Kidney epithelial cell (primary cell): ENCODE results near the gene PANX2. TPM values are rescaled to one million over a fixed set of nuclear protein-coding genes. Genes with fewer than 3 reads are reported as not detected.
"Not testable (repeated sequence)": the region's sequence is repeated elsewhere in the genome, so short reads cannot be mapped to it uniquely, and the experiment has no call there.

Experiments used
- DNase-seq: peaks from one replicate; pipeline ENCODE4 v3.0.0-alpha.2; 2010; ENCODE audit warnings: low read depth
- H3K27me3 ChIP-seq: 2 replicates; pipeline ENCODE4 v1.6.0; 2011; ENCODE audit warnings: low read length; ENCODE audit not compliant: control insufficient read depth, insufficient read depth
- H3K36me3 ChIP-seq: 2 replicates; pipeline ENCODE4 v1.5.1; 2011; ENCODE audit warnings: low read length; ENCODE audit not compliant: control insufficient read depth, insufficient read depth
- H3K4me3 ChIP-seq: 2 replicates; pipeline ENCODE4 v1.5.1; 2011; ENCODE audit warnings: low read depth, mild to moderate bottlenecking, control low read depth, low read length
- total RNA-seq: library from RNA; depleted of rRNA; stranded (reverse); fragments of >200 nt; gene quantifications from 2 replicates; pipeline ENCODE4 v1.2.3, GENCODE V29; 2015
- TF ChIP-seq, protein P1 (sequence below): IDR thresholded peaks from 2 replicates; pipeline ENCODE4 v1.5.1; 2011; ENCODE audit warnings: mild to moderate bottlenecking, moderate library complexity, low read length, control low read depth, inconsistent platforms; ENCODE audit not compliant: insufficient read depth, poor library complexity, severe bottlenecking

Gene PANX2
- total RNA-seq, 1 donor from 2014 or later: 0.33 TPM

DNA sequence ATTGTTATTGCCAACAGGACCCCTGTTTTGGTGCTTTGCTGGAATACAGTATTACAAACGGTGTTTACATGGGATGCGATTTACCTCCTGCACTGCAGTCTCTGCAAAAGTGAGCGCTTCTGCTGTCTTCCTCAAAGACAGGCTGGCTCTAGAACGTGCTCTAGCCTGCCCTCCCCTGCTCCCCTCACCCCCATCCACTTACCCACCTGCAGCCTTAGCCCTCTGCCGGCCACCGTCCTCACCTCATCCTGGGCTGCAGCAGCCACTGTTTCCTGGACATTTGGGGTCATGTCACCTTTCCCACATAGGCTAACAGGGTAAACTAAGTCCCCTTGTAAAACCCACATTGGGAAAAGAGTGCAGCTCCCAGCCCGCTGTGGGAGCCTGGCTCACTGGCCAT is 9.6 kb upstream of the PANX2 start:
- TF ChIP-seq, protein P1, sequence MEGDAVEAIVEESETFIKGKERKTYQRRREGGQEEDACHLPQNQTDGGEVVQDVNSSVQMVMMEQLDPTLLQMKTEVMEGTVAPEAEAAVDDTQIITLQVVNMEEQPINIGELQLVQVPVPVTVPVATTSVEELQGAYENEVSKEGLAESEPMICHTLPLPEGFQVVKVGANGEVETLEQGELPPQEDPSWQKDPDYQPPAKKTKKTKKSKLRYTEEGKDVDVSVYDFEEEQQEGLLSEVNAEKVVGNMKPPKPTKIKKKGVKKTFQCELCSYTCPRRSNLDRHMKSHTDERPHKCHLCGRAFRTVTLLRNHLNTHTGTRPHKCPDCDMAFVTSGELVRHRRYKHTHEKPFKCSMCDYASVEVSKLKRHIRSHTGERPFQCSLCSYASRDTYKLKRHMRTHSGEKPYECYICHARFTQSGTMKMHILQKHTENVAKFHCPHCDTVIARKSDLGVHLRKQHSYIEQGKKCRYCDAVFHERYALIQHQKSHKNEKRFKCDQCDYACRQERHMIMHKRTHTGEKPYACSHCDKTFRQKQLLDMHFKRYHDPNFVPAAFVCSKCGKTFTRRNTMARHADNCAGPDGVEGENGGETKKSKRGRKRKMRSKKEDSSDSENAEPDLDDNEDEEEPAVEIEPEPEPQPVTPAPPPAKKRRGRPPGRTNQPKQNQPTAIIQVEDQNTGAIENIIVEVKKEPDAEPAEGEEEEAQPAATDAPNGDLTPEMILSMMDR: no peak
- Histone ChIP-seq H3K36me3 (no peaks in the 10 kb centered on the region), H3K4me3 (no peak overlapping the region), H3K27me3 (peaks cover 15% of the 10 kb centered on the region)
- no peak for DNase-seq

DNA sequence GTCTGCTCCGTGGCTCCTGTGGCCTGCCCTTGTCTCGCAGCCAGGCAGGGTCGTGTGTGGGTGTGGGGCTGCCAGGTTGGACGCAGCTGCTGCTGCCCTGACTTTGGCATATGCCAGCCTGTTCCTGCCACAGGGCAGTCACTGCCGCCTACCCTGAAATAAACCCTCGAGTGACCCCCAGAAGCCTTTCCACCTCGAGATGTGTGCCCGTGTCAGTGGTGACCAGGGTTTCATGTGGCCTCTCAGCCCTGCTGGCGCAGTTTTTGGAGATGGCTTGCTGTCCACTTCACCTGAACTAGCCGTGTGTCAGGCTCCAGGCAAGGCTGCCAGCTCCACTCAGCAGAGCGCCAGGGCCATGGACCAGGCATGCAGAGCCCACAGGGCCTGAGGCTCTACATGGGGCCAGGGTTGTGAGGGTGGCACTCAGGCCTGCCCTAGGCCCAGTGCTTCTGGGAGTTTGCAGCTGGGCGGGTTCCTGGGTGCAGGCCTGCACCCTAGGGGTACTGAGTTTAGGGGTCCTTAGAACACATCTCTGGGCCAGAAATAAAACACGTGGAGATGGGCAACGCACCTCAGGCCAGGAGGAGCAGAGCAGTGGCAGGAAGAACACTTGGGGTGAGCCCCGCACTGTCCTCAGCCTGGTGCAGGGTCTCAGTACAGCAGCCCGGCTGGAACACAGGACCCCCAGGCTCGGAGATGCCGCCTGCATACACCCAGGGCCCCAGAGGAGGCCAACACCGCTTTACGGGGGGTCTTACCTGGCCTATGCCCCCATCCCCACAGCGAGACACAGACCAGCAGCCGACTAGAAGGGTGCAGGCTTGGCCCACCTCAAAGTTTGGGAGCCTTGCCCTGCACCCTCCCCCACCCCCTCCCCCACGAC is 8.8 kb upstream of the PANX2 start:
- no peak for DNase-seq
- TF ChIP-seq, protein P1: no peak
- H3K4me3 ChIP-seq: no peak overlapping the region
- peaks cover 15% of the 10 kb centered on the region for H3K27me3 ChIP-seq
- no peaks in the 10 kb centered on the region for H3K36me3 ChIP-seq

DNA sequence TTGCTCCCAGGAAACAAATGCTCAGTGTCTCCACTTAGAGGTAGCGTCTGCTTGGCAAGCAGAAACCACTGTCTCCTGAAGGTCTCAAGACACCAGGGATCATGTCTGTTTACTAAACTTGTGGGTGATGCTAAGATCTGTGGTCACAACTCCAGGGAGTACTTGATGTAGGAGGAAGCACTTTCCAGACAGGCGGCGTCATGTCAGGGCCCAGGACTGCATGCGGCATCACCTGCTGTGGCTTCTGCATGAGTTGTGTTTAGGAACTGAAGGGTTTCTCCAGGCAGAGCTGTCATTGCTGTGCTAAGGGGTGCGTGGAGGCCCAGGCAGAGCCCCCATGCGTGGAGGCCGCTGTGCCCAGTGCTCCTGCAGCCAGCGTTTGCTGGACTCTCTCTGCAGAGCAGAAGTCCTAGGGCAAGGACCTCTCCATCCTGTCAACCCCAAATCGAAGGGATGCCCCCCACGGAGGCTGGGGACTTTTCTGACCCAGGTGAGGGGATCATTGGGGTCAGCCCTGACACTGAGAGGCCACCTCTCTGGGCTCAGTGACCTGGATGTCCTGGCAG is 8.1 kb upstream of the PANX2 start:
- no peak for DNase-seq
- Histone ChIP-seq H3K36me3 (no peaks in the 10 kb centered on the region), H3K27me3 (peaks cover 15% of the 10 kb centered on the region), H3K4me3 (no peak overlapping the region)
- TF ChIP-seq, protein P1: no peak

DNA sequence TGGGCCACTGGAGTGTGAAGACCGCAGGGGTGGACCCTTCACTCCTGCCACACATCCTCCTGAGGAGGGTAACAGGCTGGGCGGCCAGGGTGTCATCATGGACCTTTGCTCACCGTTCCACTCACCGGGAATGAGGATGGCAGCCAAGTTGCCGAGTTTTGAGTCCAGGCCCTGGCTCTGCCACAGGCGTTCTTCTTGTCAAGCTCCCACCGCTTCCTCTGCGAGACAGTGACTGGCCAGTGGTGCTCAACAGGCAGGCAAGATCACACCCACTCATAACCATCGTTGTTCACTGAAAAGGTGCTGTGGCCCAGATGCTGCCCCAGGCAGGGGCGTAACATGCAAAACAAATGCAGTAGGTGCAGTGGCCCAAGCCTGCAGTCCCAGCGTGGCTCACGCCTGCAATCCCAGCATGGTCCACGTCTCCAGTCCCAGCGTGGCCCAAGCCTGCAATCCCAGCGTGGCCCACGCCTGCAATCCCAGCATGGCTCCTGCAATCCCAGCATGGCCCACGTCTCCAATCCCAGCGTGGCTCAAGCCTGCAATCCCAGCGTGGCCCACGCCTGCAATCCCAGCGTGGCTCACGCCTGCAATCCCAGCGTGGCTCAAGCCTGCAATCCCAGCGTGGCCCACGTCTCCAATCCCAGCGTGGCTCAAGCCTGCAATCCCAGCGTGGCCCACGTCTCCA is 5.0 kb upstream of the PANX2 start:
- peaks cover 20% of the 10 kb centered on the region for H3K27me3 ChIP-seq
- DNase-seq: no peak
- TF ChIP-seq, protein P1: no peak
- no peaks in the 10 kb centered on the region for H3K36me3 ChIP-seq
- no peak overlapping the region for H3K4me3 ChIP-seq

DNA sequence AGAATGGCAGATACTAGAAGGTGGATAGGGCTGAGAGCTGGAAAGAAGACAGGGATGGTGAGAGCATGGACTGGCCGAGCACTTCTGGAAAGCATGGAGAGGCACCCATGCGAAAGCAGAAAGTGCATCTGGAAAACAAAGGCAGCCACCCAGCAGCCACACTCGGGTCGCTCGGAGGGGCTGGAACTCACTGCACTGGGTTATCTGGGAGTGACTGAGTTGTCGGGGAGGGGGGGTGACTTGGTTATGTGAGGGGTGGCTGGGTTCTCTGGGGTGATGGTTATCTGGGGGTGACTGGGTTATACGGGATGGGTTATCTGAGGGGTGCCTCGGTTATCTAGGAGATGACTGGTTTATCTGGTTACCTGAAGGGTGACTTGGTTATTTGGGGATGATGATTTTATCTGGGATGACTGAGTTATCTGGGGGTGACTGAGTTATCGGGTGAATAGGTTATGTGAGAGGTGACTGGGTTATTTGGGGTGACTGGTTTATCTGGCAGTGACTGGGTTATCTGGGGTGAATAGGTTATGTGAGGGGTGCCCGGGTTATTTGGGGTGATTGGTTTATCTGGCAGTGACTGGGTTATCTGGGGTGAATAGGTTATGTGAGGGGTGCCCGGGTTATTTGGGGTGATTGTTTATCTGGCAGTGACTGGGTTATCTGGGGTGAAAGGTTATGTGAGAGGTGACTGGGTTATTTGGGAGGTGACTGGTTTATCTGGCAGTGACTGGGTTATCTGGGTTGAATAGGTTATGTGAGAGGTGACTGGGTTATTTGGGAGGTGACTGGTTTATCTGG is 2.6 kb upstream of the PANX2 start:
- no peak for DNase-seq
- TF ChIP-seq, protein P1: no peak
- no peaks in the 10 kb centered on the region for H3K36me3 ChIP-seq
- no peak overlapping the region for H3K4me3 ChIP-seq
- peaks cover 32% of the 10 kb centered on the region for H3K27me3 ChIP-seq

DNA sequence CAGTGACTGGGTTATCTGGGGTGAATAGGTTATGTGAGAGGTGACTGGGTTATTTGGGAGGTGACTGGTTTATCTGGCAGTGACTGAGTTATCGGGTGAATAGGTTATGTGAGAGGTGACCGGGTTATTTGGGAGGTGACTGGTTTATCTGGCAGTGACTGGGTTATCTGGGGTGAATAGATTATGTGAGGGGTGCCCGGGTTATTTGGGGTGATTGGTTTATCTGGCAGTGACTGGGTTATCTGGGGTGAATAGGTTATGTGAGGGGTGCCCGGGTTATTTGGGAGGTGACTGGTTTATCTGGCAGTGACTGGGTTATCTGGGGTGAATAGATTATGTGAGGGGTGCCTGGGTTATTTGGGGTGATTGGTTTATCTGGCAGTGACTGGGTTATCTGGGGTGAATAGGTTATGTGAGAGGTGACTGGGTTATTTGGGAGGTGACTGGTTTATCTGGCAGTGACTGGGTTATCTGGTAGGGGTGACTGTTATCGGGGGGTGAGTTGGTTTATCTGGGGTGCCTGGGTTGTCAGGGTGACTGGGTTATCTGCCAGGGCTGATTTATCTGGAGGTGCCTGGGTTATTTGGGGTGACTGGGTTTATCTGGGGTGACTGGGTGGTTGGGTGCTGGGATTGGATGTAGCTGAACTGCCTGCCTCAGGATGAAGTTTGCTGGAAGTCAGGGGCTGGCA is 1.9 kb upstream of the PANX2 start:
- not testable (repeated sequence) for DNase-seq, H3K36me3 ChIP-seq, H3K4me3 ChIP-seq
- H3K27me3 ChIP-seq: peaks cover 32% of the 10 kb centered on the region
